NB4 (cell line): Measurements from ENCODE around the gene ADRB1.

Source experiments
- CTCF ChIP-seq: IDR thresholded peaks from one replicate; pipeline ENCODE4 v1.5.1; 2012; ENCODE audit warnings: low read depth, low read length
- MAX ChIP-seq: IDR thresholded peaks from 2 replicates; pipeline ENCODE4 v1.6.1; 2011; ENCODE audit warnings: low read depth, low read length
- POLR2A ChIP-seq: IDR thresholded peaks from 2 replicates; pipeline ENCODE4 v1.6.1; 2011; ENCODE audit warnings: mild to moderate bottlenecking; ENCODE audit not compliant: insufficient read length; ENCODE audit errors: extremely low read depth

- TF ChIP-seq CTCF (no peak), POLR2A (no peak), MAX (no peak)
Measured at GRCh38 chr10:114038819-114039218, 4.8 kb upstream of the ADRB1 start.
